Prostate gland (tissue), 2 donors: ENCODE measurements around the gene SYNM.

Source experiments
- CTCF ChIP-seq, 4 experiments: fragments of 200-600 bp in 2 of 4; fragments of 450-650 bp in 2 of 4; sonication (generic) in 2 of 4; IDR thresholded peaks; 1 replicate in 3 of 4; 2 replicates in 1 of 4; pipeline ENCODE4 v1.5.1; 2016 to 2019; ENCODE audit warnings: antibody characterized with exemption in 4 of 4, mild to moderate bottlenecking in 2 of 4, moderate library complexity in 2 of 4
- POLR2A ChIP-seq: fragments of 450-650 bp; IDR thresholded peaks from one replicate; pipeline ENCODE4 v1.6.1; 2016; ENCODE audit warnings: antibody characterized with exemption, mild to moderate bottlenecking

- TF ChIP-seq POLR2A (no peak), CTCF (IDR thresholded peaks at IDR 0.05) (no peak)
Measured at GRCh38 chr15:99153026-99153535, 48.2 kb downstream of the SYNM start.
